ENCODE measurements around the gene CRTC1. TPM values are rescaled to one million over a fixed set of nuclear protein-coding genes. Genes with fewer than 3 reads are reported as not detected.
"Not testable (repeated sequence)": the region's sequence is repeated elsewhere in the genome, so short reads cannot be mapped to it uniquely, and the experiment has no call there.

Gene CRTC1
- polyA plus RNA-seq, 4 donors, result 5.8 to 20.7 (median 6.7) TPM

GRCh38 chr19:18717601-18718000, 34.1 kb downstream of the CRTC1 start:
- Histone ChIP-seq H3K4me1 (ENCODE audit: control insufficient read depth in 3 of 3, insufficient read depth in 2 of 3, low read depth in 1 of 3, low read length in 2 of 3) (no peaks in the 10 kb centered on the region), H3K4me3 (ENCODE audit: low read depth in 1 of 3, low read length in 3 of 3) (no peak overlapping the region), H3K27ac (ENCODE audit: low read depth in 1 of 3, low read length in 2 of 3) (no peak overlapping the region), H3K36me3 (ENCODE audit: control insufficient read depth in 3 of 3, insufficient read depth in 2 of 3, low read depth in 1 of 3, low read length in 3 of 3) (peaks cover 0 to 48% (median 0%) of the 10 kb centered on the region in 3 donors), H3K9me3 (ENCODE audit: control insufficient read depth in 2 of 2, insufficient read depth in 1 of 2, low read depth in 1 of 2, low read length in 1 of 2) (peaks cover 0 to 8% of the 10 kb centered on the region in 2 donors), H3K27me3 (ENCODE audit: control insufficient read depth in 3 of 3, insufficient read depth in 3 of 3, low read length in 3 of 3) (no peaks in the 10 kb centered on the region)
- WGBS, 3 donors, result 79 to 89% (median 81%) methylated on average over 10 of the region's 10 CpGs
- DNase-seq, result no peak
- FAIRE-seq, result no peak

- DNase-seq, result no peak
- Histone ChIP-seq H3K4me3 (ENCODE audit: low read depth in 1 of 3, low read length in 3 of 3) (no peak overlapping the region), H3K27me3 (ENCODE audit: control insufficient read depth in 3 of 3, insufficient read depth in 3 of 3, low read length in 3 of 3) (no peaks in the 10 kb centered on the region), H3K27ac (ENCODE audit: low read depth in 1 of 3, low read length in 2 of 3) (no peak overlapping the region), H3K4me1 (ENCODE audit: control insufficient read depth in 3 of 3, insufficient read depth in 2 of 3, low read depth in 1 of 3, low read length in 2 of 3) (no peaks in the 10 kb centered on the region), H3K9me3 (ENCODE audit: control insufficient read depth in 2 of 2, insufficient read depth in 1 of 2, low read depth in 1 of 2, low read length in 1 of 2) (peaks cover 0 to 8% of the 10 kb centered on the region in 2 donors), H3K36me3 (ENCODE audit: control insufficient read depth in 3 of 3, insufficient read depth in 2 of 3, low read depth in 1 of 3, low read length in 3 of 3) (peaks cover 0 to 48% (median 0%) of the 10 kb centered on the region in 3 donors)
- WGBS, 3 donors, result 66 to 77% (median 73%) methylated on average over 5 of the region's 5 CpGs
- FAIRE-seq, result no peak
Measured at GRCh38 chr19:18718015-18718526, 34.6 kb downstream of the CRTC1 start.

- WGBS, 3 donors, result 86 to 88% (median 87%) methylated on average over 15 to 16 of the region's 16 CpGs
- no peaks in the 10 kb centered on the region for H3K27me3 ChIP-seq (ENCODE audit: control insufficient read depth in 3 of 3, insufficient read depth in 3 of 3, low read length in 3 of 3)
- H3K36me3 ChIP-seq (ENCODE audit: control insufficient read depth in 3 of 3, insufficient read depth in 2 of 3, low read depth in 1 of 3, low read length in 3 of 3), result peaks cover 0 to 49% (median 0%) of the 10 kb centered on the region in 3 donors
- FAIRE-seq (no peak), DNase-seq (no peak)
- peaks cover 0 to 8% of the 10 kb centered on the region in 2 donors for H3K9me3 ChIP-seq (ENCODE audit: control insufficient read depth in 2 of 2, insufficient read depth in 1 of 2, low read depth in 1 of 2, low read length in 1 of 2)
- H3K4me3 ChIP-seq (ENCODE audit: low read depth in 1 of 3, low read length in 3 of 3), result no peak overlapping the region
- no peaks in the 10 kb centered on the region for H3K4me1 ChIP-seq (ENCODE audit: control insufficient read depth in 3 of 3, insufficient read depth in 2 of 3, low read depth in 1 of 3, low read length in 2 of 3)
- H3K27ac ChIP-seq (ENCODE audit: low read depth in 1 of 3, low read length in 2 of 3), result no peak overlapping the region
Measured at GRCh38 chr19:18718846-18719458, 35.5 kb downstream of the CRTC1 start.

GRCh38 chr19:18719541-18719940, 36.1 kb downstream of the CRTC1 start:
- WGBS, 3 donors, result 86 to 93% (median 93%) methylated on average over 25 of the region's 25 CpGs
- FAIRE-seq, result no peak
- Histone ChIP-seq H3K27me3 (ENCODE audit: control insufficient read depth in 3 of 3, insufficient read depth in 3 of 3, low read length in 3 of 3) (no peaks in the 10 kb centered on the region), H3K4me1 (ENCODE audit: control insufficient read depth in 3 of 3, insufficient read depth in 2 of 3, low read depth in 1 of 3, low read length in 2 of 3) (no peaks in the 10 kb centered on the region), H3K9me3 (ENCODE audit: control insufficient read depth in 2 of 2, insufficient read depth in 1 of 2, low read depth in 1 of 2, low read length in 1 of 2) (peaks cover 0 to 8% of the 10 kb centered on the region in 2 donors), H3K4me3 (ENCODE audit: low read depth in 1 of 3, low read length in 3 of 3) (no peak overlapping the region), H3K36me3 (ENCODE audit: control insufficient read depth in 3 of 3, insufficient read depth in 2 of 3, low read depth in 1 of 3, low read length in 3 of 3) (peaks cover 0 to 52% (median 0%) of the 10 kb centered on the region in 3 donors), H3K27ac (ENCODE audit: low read depth in 1 of 3, low read length in 2 of 3) (no peak overlapping the region)
- DNase-seq, result no peak

GRCh38 chr19:18723871-18724377, 40.4 kb downstream of the CRTC1 start:
- FAIRE-seq, result no peak
- 88 to 90% (median 89%) methylated on average over 21 of the region's 21 CpGs for WGBS, 3 donors
- DNase-seq, result no peak
- no peak overlapping the region for H3K27ac ChIP-seq (ENCODE audit: low read depth in 1 of 3, low read length in 2 of 3)
- H3K4me3 ChIP-seq (ENCODE audit: low read depth in 1 of 3, low read length in 3 of 3), result no peak overlapping the region
- H3K4me1 ChIP-seq (ENCODE audit: control insufficient read depth in 3 of 3, insufficient read depth in 2 of 3, low read depth in 1 of 3, low read length in 2 of 3), result no peaks in the 10 kb centered on the region
- peaks cover 0 to 62% (median 0%) of the 10 kb centered on the region in 3 donors for H3K36me3 ChIP-seq (ENCODE audit: control insufficient read depth in 3 of 3, insufficient read depth in 2 of 3, low read depth in 1 of 3, low read length in 3 of 3)
- no peaks in the 10 kb centered on the region for H3K27me3 ChIP-seq (ENCODE audit: control insufficient read depth in 3 of 3, insufficient read depth in 3 of 3, low read length in 3 of 3)
- peaks cover 0 to 2% of the 10 kb centered on the region in 2 donors for H3K9me3 ChIP-seq (ENCODE audit: control insufficient read depth in 2 of 2, insufficient read depth in 1 of 2, low read depth in 1 of 2, low read length in 1 of 2)

GRCh38 chr19:18725841-18726770, 42.6 kb downstream of the CRTC1 start:
- Histone ChIP-seq H3K27ac (ENCODE audit: low read depth in 1 of 3, low read length in 2 of 3) (no peak overlapping the region), H3K9me3 (ENCODE audit: control insufficient read depth in 2 of 2, insufficient read depth in 1 of 2, low read depth in 1 of 2, low read length in 1 of 2) (peaks cover 0 to 5% of the 10 kb centered on the region in 2 donors), H3K4me3 (ENCODE audit: low read depth in 1 of 3, low read length in 3 of 3) (no peak overlapping the region), H3K27me3 (ENCODE audit: control insufficient read depth in 3 of 3, insufficient read depth in 3 of 3, low read length in 3 of 3) (no peaks in the 10 kb centered on the region), H3K4me1 (ENCODE audit: control insufficient read depth in 3 of 3, insufficient read depth in 2 of 3, low read depth in 1 of 3, low read length in 2 of 3) (peaks cover 0 to 11% (median 0%) of the 10 kb centered on the region in 3 donors), H3K36me3 (ENCODE audit: control insufficient read depth in 3 of 3, insufficient read depth in 2 of 3, low read depth in 1 of 3, low read length in 3 of 3) (peaks cover 0 to 63% (median 0%) of the 10 kb centered on the region in 3 donors)
- 90 to 93% (median 91%) methylated on average over 30 of the region's 30 CpGs for WGBS, 3 donors
- no peak for FAIRE-seq
- DNase-seq, result no peak

- Histone ChIP-seq H3K36me3 (ENCODE audit: control insufficient read depth in 3 of 3, insufficient read depth in 2 of 3, low read depth in 1 of 3, low read length in 3 of 3) (peaks cover 0 to 60% (median 0%) of the 10 kb centered on the region in 3 donors), H3K9me3 (ENCODE audit: control insufficient read depth in 2 of 2, insufficient read depth in 1 of 2, low read depth in 1 of 2, low read length in 1 of 2) (peaks cover 0 to 5% of the 10 kb centered on the region in 2 donors), H3K4me1 (ENCODE audit: control insufficient read depth in 3 of 3, insufficient read depth in 2 of 3, low read depth in 1 of 3, low read length in 2 of 3) (peaks cover 0 to 18% (median 2%) of the 10 kb centered on the region in 3 donors), H3K27ac (ENCODE audit: low read depth in 1 of 3, low read length in 2 of 3) (no peak overlapping the region), H3K4me3 (ENCODE audit: low read depth in 1 of 3, low read length in 3 of 3) (no peak overlapping the region), H3K27me3 (ENCODE audit: control insufficient read depth in 3 of 3, insufficient read depth in 3 of 3, low read length in 3 of 3) (no peaks in the 10 kb centered on the region)
- 71 to 96% (median 82%) methylated on average over 5 to 6 of the region's 6 CpGs for WGBS, 3 donors
- DNase-seq (no peak), FAIRE-seq (no peak)
Measured at GRCh38 chr19:18726846-18727245, 43.4 kb downstream of the CRTC1 start.

- FAIRE-seq, result not testable (repeated sequence)
- WGBS, 3 donors, result 96 to 97% (median 96%) methylated on average over 6 of the region's 6 CpGs
Measured at GRCh38 chr19:18727602-18728001, 44.1 kb downstream of the CRTC1 start.

More at GRCh38 chr19:18727602-18728001, 44.1 kb downstream of the CRTC1 start:
- DNase-seq; H3K9me3 ChIP-seq (ENCODE audit: control insufficient read depth in 2 of 2, insufficient read depth in 1 of 2, low read depth in 1 of 2, low read length in 1 of 2); H3K27ac ChIP-seq (ENCODE audit: low read depth in 1 of 3, low read length in 2 of 3); H3K4me3 ChIP-seq (ENCODE audit: low read depth in 1 of 3, low read length in 3 of 3); H3K27me3 ChIP-seq (ENCODE audit: control insufficient read depth in 3 of 3, insufficient read depth in 3 of 3, low read length in 3 of 3): not testable (repeated sequence)
- peaks cover 0 to 57% (median 0%) of the 10 kb centered on the region in 3 donors for H3K36me3 ChIP-seq (ENCODE audit: control insufficient read depth in 3 of 3, insufficient read depth in 2 of 3, low read depth in 1 of 3, low read length in 3 of 3)
- H3K4me1 ChIP-seq (ENCODE audit: control insufficient read depth in 3 of 3, insufficient read depth in 2 of 3, low read depth in 1 of 3, low read length in 2 of 3), result peaks cover 0 to 26% (median 2%) of the 10 kb centered on the region in 3 donors

Measured in small intestine (tissue), 7 donors.